Activated CD8-positive, alpha-beta memory T cell treated with anti-CD3 and anti-CD28 coated beads for 1 hour (primary cell): ENCODE data around the gene DDX56.
"Not testable (repeated sequence)": the region's sequence is repeated elsewhere in the genome, so short reads cannot be mapped to it uniquely, and the experiment has no call there.

Experiments used
- DNase-seq, 2 donors: peaks; one replicate each; pipeline ENCODE4 v3.0.0-alpha.2; 2020; ENCODE audit warnings: low read depth in 1 of 2; ENCODE audit errors: extremely low read depth in 1 of 2

Gene DDX56

DNA sequence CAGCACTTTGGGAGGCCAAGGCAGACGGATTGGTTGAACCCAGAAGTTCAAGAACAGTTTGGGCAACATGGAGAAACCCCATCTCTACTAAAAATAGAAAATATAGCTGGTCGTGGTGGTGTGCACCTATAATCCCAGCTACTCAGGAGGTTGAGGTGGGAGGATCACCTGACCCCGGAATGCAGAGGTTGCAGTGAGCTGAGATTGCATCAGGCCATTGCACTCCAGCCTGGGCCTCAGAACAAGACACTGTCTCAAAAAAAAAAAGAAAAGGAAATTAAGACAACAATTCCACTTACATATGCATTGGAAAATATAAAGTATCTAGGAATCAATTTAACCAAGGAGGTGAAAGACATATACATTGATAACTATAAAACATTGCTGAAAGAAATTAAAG, 25.5 kb upstream of the DDX56 start:
- DNase-seq = no peak

DNA sequence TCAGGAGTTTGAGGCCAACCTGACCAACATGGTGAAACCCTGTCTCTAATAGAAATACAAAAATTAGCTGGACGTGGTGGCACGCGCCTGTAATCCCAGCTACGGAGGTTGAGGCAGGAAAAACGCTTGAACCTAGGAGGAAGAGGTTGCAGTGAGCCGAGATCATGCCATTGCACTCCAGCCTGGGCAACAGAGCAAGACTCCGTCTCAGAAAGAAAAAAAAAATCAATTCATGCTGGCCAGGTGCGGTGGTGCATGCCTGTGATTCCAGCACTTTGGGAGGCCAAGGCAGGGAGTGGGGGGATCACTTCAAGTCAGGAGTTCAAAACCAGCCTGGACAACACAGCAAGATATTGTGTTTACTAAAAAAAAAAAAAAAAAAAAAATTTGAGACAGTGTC, 23.5 kb upstream of the DDX56 start:
- not testable (repeated sequence) for DNase-seq

DNA sequence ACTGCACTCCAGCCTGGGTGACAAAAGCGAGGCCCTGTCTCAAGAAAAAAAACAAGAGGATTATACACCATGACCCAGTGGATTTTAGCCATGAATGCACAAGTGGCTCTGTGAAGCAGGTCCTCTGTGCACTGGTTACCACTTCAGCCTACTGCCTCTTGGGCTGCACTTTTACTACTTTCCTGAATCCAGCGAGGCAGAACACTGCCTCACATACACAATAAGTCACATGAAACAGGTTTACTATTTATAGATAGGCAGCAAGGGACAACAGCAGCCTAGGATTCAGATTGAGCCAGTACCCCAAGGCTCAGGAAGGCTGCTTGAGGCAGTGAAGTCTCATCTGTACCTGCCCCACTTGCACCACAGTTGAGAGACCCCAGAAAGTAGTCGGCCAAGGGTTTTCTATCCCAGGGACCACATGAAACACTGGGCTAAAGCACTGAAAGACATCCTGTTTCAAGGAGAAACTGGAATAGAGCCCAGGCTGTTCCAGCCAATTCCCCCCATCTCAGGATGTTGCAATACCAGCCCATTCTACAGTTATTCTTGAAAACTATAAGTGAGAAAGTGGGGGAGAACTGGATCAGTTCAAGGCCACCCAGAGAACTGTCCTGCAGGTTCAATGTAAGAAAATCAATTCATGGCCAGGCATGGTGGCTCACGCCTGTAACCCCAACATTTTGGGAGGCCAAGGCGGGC, 22.4 kb upstream of the DDX56 start:
- no peak for DNase-seq

DNA sequence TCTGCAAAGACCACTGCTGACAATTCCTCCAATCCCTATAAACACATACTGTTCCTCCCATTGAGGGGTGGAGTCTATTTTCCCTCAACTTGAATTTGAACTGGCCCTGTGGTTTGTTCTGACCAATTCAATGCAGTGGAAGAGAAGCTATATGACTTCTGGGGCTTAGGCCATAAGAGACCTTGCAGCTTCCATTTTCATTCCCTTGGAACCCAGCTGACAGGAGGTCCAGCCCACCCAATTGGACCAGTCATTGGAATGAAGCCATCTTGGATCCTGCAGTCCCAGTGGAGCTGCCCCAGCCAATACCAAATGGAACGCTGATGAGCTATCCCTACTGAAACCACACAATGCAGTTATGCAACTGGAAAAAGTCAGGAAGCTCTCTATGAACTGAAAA, 17.2 kb upstream of the DDX56 start:
- DNase-seq = no peak

DNA sequence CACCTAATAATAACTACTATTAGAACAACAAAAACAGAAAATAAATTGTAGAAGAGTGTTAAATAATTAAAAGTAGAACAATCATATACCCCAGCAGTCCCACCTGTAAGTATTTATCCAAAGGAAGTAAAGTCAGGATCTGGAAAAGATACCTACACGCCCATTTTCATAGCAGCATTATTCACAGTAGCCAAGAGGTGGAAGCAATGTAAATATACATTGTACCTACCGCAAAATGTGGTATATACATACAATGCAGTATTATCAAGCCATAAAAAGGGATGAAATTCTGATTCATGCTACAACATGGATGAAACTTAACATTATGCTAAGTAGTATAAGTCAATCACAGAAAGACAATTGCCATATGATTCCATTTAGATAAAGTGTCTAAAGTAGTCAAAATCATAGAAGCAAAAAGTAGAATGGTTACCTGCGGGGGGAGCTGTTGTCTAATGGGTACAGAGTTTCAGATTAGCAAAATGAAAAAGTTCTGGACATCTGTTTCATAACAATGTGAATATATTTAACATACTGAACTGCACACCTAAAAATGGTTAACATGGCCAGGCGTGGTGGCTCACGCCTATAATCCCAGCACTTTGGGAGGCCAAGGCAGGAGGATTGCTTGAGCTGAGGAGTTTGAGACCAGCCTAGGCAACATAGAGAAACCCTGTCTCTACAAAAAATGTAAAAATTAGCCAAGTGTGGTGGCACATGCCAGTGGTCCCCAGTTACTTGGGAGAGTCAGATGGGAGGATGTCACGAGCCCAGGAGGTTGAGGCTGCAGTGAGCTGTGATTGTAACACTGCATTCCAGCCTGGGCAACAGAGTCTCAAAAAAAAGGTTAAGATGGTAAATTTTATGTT, 14.4 kb upstream of the DDX56 start:
- peak in 1 of 2 donors; percentile 32 for DNase-seq

DNA sequence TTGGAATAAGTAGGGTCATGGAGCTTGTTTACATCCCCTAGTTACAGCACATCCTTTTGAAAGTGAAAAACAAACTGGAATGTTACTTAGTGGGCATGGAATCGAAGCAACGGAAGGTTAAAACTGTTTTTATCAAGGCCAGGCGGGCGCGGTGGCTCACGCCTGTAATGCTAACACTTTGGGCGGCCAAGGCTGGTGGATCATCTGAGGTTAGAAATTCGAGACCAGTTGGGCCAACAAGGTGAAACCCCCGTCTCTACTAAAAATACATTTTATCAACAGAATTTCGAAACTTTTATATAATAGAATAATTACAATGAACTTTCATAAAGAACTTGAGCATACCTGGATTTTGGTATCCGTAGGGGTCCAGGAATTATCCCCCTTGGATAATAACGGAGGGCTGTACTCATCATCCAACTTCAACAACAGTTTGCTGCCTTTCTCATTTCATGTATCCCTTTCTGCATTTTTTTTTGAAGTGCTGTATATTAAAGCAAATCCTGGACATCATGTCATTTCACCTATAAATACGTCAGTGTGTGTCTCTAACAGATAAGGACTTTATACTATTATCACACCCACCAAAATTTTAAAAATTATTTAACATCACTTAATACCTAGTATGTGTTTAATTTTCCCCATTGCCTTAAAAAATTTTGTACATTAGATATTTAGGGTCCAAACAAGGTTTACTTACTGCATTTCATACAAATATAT, 9.6 kb upstream of the DDX56 start:
- no peak for DNase-seq

DNA sequence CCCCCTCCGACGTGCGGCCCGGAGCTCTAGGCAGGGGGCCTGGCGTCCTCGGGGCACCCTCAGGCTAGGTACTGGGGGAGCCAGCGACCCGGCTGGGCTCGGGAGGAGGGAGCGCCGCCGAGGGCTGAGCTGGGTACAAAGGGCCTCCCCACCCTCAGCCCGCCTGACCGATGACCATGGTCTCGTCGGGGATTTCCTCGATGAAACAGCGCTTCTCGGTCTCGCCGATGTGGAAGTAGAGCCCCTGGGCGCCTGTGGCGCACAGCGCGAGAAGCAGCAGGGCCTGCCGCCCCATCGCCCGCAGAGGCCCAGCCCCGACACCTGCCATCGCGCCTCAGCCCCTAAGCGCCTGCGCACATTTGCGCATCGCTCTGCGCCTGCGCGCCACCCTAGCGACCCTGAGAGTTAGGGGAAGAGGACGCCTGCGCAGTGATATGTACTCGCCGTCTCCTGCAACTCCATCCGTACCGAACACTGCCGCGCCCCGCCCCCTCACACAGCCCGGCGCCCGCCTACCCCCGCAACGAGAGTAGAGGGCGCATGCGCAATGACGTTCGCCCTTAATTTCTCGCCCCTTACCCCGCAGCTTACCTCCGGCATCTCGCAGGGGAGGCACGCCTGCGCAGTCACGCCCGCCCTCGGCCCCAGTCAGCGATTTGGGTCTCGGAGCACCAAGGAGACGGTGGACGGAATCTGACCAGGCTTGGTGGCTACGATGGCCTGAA, 8.3 kb upstream of the DDX56 start, which contains the start of gene TMED4:
TSS of gene TMED4 (minus strand) at position 353 of the 725 bp plus-strand sequence. CDS start at position 328, 25 bp downstream.
- peak; percentile 100 for DNase-seq

DNA sequence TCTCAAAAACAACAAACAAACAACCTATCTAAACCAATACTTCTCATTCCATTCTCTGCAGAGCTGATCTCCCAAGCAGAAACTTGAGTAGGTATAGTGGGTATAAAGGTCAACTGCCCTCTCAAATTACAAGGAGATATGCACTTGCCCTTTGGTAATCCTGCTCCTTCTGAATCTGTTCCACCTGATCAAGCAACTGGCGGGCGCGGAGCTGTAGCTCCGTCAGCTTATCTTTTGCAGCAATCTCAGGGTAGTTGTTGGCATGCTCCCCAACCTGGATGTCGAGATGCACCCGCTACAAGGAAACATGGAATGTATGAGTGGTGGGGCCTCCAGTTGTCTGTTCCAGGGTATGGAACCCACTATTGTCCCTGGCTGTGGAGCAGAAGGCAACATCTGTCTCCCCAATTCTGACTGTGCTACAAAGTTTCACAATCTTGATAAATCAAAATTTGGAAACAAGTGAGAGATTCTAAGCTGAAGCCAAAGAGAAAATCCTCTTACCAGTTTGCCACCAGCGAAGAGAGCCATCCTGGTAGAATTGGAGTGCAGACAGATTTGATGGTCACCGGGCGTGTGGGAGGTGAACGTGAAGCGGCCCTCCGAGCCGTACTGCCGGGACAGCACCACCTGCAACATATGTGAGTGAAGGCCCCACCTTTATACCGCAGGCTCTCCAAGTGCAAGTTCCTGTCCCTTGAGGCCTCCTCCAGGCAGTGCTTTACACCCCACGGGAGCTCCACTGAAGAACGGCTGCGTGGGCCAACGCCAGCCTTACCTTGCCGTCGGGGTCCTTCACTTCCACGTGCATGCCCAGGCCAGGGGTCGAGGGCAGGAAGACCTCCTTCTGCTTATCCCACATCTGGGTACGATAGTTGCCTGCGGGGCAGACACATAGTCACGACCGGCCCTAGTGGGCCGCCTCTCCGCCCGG, 7.5 kb upstream of the DDX56 start:
- no peak for DNase-seq

DNA sequence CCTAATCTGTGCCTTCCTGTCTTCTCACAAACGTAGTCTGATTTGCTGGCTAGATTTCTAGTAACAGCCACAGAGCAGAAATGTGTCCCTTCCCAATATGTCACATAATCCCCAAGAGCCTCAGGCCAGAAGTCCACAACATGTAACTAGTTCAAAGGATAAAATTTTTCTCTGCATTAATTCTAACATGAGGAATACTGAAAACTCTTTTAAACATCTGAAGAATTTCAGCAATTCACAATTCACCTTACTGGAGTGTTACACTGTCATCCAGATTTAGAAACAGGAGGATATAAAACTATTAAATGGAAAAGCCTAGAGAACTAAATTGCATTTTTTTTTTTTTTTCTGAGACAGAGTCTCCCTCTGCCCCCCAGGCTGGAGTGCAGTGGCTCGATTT, 2.5 kb upstream of the DDX56 start:
- no peak for DNase-seq

DNA sequence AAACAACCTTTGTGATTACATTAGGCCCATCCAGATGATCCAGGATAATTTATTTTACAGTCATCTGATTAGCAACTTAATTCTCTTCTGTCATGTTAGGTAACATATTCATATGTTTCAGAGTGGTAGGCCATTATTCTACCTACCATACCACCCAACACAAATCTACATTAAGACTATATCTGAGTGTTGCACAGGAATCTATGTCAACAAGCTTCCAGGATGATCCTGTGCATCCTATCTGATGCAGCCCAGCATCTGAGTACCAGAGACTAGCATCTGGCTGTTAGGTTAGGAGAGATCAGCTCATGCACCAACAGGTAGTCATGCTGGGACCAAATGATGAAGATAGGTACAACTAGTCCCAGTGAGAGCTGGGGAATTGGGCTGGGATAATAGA, 1.3 kb upstream of the DDX56 start:
- no peak for DNase-seq

DNA sequence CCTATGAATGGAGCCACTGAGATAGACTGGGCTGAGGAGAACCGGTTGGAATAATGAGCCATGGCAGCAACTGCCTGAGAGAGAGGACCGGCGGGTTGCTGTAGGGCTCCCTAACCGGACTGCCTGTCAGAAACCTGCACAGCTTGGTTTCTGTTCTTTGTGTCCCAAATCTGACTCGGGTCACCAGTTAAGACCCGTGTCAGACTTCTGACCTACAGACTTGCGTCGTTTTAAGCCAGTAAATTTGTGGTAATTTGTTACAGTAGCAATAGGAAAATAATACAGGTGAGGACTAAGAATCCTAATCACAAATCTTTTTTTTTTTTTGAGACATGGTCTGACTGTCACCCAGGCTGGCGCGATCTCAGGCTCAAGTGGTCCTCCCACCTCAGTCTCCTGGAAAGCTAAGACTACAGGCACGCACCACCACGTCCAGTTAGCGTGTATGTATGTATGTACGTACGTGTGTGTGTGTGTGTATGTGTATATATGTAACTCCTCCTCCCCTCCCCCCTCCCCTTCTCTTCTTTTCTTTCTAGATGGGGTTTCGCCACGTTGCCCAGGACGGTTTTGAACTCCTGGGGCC, 672 bp upstream of the DDX56 start:
- no peak for DNase-seq

DNA sequence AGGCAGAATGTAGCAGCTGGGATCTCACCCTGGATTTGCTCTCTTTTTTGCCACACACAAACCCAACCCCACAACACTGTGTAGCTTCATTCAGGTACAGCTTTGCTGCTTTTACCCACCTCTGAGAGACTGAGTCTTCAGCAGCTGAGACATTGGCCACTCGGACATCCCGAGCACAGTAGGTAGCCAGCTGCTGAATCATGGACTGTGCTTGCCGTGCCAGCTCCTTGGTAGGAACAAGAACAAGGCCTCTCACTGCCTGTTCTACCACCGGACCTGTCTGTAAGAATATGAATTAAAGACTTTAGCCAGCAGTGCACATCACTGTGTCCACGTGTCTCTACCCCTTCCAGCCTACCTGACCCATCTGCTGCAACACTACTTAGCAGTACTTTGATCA, 937 bp downstream of the DDX56 start:
- no peak for DNase-seq

DNA sequence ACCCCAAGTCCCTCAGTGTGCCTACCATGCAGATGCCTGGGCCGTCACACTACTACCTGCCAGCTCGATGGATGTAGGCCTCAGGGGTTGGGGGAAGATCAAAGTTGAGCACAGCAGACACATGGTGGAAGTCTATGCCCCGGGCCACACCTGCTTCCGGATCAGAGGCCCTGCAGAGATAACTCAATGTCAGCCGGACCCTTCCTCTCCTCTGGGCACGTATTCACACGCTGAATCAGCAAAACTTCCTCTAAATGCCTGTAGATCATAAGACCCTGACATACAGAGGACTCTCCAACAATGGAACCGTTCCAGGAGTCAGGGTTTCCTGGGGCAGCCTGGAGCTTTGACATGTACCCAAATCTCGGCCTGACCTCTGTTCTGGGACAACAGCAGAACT, 3.7 kb downstream of the DDX56 start:
- no peak for DNase-seq

DNA sequence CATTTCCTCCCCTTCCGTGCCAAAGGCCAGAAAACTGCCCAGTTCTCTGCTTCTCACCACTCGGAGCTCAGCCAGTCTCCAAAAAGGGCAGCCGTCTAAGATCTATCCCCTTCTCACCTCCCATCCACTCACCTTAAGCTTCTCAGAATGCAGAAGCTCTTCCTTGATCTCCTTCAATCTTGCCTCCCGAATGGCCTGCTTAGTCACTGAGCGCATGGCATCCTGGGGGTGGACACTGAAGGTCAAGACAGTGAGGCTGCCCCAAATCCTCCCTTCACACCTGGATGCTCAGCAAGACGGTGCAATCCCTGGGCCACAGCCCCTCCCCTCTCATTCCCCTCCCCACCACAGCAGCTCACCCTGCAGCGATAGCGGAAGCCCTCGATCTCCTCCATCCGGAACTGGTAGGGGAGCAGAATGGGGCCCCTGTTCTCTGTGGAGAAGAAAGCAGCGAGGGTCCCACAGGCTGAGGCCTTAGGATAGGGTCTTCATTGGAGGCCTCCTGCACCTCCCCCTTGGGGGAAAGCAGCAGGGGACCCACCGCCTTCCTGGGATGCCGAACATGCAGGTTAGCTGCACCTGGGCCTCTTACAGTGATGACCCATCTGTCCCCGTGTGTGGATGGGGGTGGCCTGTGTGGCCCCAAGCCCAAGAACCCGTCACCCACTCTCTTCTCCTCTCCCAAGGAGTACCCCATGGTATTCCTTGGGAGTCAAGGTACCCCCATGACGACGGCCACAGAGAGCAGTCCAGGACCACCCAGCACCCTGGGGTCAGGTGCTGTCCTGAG, 4.7 kb downstream of the DDX56 start:
- DNase-seq = no peak

DNA sequence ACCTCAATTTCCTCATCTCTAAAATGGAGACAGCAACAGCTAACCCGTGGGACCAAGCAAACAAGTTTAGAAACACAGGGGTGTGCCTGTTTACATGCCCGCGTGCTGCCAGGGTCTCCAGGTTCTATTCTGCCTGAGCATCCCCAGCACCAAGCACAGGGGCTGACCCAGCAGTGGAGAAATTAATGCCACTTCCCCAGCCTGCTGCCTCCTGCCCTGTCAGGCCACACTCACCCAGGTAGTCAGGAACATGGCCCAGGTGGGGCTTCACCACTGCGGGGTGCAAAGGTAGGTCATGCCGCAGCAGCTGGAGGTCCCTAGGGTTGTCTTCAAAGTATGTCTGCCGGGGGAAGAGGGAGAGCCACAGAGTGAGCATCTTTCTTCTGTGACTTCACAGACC, 5.8 kb downstream of the DDX56 start:
- no peak for DNase-seq

DNA sequence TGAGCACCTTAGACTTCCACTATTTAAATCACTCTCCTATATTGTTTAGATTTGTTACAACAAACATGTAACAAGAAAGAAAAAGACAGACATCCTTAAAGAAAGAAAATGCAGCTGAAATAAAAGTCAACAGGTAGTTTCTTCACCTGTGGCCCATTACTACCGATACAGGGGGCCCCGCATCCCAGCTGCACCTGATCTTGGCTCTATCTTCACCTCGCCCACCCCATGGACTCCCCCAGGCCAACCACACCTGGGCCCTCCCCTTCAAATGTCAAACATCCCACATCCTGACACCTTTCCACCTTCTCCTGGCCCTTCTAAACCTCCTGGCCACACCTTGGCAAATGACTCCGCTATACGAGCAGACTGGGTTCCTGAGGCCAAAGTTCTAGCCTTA, 7.0 kb downstream of the DDX56 start:
- no peak for DNase-seq

DNA sequence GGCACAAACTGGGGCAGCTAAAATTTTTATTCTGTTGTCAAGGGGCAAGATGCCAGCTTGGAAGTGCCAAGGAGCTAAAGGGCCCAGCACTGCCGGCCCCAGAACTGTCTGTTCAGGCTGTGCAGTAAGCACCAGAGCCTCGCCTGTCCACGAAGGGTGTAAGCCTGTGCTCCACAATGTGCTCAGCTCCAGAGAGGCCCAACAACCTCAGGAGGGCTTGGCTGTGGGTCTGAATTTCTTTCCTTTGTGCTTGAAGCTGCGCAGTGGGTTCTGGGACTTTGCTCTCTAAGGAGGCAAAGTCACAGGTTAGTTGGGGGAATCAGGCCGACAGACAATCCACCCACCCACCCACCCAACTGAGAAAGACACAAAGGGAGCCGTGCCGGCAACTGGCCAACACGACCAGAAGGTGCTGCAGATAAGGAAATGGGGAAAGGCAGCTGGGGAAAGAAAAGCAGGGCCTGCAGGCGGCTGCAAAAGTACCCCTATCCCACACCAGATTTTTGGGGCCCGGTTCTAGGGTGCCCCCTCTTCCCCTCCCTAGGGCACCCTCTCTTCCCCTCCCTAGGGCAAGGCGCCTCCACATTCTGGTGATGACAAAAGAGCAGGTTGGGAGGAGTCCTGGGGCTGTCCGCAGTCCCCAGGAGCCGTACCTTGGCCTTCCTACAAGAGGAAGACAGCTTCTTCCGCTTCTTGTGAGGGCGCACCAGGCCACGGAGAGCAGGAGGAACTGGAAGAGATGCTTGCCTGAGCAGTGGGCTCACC, 7.7 kb downstream of the DDX56 start:
- DNase-seq = no peak
